ENCODE measurements around the gene NEBL. TPM values are rescaled to one million over a fixed set of nuclear protein-coding genes. Genes with fewer than 3 reads are reported as not detected.

Gene NEBL
- total and polyA plus RNA-seq, 2 experiments from 2014 or later: 2.3 to 11.4 TPM

DNA sequence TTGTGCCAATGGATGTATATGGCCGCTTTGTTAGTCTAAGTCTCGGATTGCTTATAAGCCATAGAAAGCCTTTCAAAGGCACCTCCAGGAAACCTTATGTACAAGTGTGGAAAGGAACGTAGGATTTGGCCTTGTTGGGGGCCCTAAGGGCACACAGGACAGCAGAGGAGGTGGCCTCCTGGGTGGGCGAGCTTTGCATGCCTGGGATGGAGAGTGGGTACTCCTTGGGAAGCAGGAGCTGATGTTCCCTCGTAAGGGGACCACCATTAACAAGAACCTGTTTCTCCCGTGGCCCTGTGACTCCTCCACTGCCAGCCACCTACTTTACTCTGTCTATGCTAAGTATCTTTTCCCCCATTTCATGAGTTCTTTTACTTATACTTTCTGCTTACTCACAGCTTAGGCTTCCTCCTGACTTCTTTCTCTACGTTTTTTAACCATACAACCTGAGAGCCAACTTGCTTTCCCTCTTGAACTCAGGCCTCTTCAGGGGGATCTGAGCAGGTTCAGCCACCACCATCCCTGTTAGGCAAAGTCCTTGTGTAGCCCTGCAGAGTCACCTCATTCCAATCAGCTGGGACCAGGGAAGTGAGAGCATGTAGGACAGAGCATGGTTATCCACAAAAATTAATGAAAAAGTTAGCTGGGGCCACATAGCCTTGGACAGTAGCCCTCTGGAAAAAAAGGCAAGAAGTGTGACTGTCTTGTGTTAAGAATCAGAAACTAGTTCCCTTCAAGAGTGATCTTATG lies 118.9 kb downstream of the NEBL start (continued):
- TF ChIP-seq EZH2 (IDR thresholded peaks at IDR 0.05; ENCODE audit: low read depth, unreplicated experiment): no peak
- TF ChIP-seq, protein P1, sequence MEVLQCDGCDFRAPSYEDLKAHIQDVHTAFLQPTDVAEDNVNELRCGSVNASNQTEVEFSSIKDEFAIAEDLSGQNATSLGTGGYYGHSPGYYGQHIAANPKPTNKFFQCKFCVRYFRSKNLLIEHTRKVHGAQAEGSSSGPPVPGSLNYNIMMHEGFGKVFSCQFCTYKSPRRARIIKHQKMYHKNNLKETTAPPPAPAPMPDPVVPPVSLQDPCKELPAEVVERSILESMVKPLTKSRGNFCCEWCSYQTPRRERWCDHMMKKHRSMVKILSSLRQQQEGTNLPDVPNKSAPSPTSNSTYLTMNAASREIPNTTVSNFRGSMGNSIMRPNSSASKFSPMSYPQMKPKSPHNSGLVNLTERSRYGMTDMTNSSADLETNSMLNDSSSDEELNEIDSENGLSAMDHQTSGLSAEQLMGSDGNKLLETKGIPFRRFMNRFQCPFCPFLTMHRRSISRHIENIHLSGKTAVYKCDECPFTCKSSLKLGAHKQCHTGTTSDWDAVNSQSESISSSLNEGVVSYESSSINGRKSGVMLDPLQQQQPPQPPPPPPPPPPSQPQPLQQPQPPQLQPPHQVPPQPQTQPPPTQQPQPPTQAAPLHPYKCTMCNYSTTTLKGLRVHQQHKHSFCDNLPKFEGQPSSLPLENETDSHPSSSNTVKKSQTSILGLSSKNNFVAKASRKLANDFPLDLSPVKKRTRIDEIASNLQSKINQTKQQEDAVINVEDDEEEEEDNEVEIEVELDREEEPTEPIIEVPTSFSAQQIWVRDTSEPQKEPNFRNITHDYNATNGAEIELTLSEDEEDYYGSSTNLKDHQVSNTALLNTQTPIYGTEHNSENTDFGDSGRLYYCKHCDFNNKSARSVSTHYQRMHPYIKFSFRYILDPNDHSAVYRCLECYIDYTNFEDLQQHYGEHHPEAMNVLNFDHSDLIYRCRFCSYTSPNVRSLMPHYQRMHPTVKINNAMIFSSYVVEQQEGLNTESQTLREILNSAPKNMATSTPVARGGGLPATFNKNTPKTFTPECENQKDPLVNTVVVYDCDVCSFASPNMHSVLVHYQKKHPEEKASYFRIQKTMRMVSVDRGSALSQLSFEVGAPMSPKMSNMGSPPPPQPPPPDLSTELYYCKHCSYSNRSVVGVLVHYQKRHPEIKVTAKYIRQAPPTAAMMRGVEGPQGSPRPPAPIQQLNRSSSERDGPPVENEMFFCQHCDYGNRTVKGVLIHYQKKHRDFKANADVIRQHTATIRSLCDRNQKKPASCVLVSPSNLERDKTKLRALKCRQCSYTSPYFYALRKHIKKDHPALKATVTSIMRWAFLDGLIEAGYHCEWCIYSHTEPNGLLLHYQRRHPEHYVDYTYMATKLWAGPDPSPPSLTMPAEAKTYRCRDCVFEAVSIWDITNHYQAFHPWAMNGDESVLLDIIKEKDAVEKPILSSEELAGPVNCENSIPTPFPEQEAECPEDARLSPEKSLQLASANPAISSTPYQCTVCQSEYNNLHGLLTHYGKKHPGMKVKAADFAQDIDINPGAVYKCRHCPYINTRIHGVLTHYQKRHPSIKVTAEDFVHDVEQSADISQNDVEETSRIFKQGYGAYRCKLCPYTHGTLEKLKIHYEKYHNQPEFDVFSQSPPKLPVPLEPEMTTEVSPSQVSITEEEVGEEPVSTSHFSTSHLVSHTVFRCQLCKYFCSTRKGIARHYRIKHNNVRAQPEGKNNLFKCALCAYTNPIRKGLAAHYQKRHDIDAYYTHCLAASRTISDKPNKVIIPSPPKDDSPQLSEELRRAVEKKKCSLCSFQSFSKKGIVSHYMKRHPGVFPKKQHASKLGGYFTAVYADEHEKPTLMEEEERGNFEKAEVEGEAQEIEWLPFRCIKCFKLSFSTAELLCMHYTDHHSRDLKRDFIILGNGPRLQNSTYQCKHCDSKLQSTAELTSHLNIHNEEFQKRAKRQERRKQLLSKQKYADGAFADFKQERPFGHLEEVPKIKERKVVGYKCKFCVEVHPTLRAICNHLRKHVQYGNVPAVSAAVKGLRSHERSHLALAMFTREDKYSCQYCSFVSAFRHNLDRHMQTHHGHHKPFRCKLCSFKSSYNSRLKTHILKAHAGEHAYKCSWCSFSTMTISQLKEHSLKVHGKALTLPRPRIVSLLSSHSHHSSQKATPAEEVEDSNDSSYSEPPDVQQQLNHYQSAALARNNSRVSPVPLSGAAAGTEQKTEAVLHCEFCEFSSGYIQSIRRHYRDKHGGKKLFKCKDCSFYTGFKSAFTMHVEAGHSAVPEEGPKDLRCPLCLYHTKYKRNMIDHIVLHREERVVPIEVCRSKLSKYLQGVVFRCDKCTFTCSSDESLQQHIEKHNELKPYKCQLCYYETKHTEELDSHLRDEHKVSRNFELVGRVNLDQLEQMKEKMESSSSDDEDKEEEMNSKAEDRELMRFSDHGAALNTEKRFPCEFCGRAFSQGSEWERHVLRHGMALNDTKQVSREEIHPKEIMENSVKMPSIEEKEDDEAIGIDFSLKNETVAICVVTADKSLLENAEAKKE (CRISPR knock-in tag; IDR thresholded peaks at IDR 0.05): no peak
- no peak for TF ChIP-seq CREB1 (CRISPR knock-in tag; IDR thresholded peaks at IDR 0.05; ENCODE audit: low read depth)

DNA sequence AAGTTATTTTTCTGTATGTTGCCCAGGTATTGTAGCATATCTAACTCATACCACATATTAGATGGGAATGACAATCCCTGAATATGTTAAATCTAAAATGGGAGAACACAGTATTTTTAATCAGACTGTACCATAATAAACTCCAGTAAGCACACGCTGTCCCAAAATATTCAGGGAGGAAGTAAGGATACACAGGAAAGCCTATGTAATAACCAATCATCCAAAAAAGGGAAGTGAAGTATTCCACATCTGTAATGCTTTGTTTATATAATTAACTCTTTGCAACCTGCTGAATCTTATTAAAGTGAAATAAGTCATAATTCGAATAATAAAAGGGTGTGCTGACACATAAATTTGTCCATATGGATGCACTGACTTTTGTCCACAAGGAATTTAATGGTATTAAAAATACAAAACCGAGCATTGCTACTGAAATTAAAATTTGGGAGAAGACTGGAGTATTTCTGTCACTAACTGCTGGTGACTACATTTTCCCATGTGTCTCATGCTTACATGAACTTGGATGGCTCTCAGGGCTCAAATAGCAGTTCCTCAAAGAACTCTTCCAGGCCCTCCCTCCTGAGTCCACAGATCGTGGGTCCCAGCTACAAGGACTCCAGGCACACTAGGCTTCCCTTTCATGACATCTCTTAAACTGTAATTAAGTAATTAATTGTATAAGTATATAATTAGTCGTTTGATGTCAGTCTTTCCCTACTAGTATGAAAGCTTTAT lies 120.6 kb downstream of the NEBL start:
- Mint-ChIP-seq H3K9me3 (no peaks in the 10 kb centered on the region), H3K4me3 (no peak overlapping the region), H3K36me3 (ENCODE audit: low read depth) (no peaks in the 10 kb centered on the region), H3K4me1 (no peaks in the 10 kb centered on the region), H3K27me3 (ENCODE audit: insufficient read depth, low read depth, poor library complexity) (no peaks in the 10 kb centered on the region), H3K27ac (no peak overlapping the region)
- DNase-seq (ENCODE audit: low spot score): no peak
- no peak overlapping the region for H3K4me2 ChIP-seq
- H3K79me2 ChIP-seq (replicated peaks; ENCODE audit: insufficient read depth): no peaks in the 10 kb centered on the region
- 0 out of 2 replicates have a peak, but pooled peaks cover 4% of the 10 kb centered on the region for H3K9me2 ChIP-seq (ENCODE audit: insufficient read depth)
- H4K20me1 ChIP-seq (replicated peaks; ENCODE audit: insufficient read depth): no peaks in the 10 kb centered on the region
- no peaks in the 10 kb centered on the region for H3K4me1 ChIP-seq (ENCODE audit: insufficient read depth)
- no peak overlapping the region for H3K4me3 ChIP-seq
- H2AFZ ChIP-seq: no peak overlapping the region
- H3K36me3 ChIP-seq (ENCODE audit: insufficient read depth): no peaks in the 10 kb centered on the region
- no peaks in the 10 kb centered on the region for H3K27me3 ChIP-seq (ENCODE audit: insufficient read depth)
- H3K27ac ChIP-seq (ENCODE audit: low read depth): no peak overlapping the region
- ATAC-seq: no peak
- H3F3A ChIP-seq (replicated peaks; ENCODE audit: low read depth): no peaks in the 10 kb centered on the region
- TF ChIP-seq NANOG (IDR thresholded peaks at IDR 0.05; ENCODE audit: borderline replicate concordance) (no peak), EZH2 (IDR thresholded peaks at IDR 0.05; ENCODE audit: low read depth, unreplicated experiment) (no peak), STAT1 (IDR thresholded peaks at IDR 0.05; ENCODE audit: unreplicated experiment) (no peak), JUNB (IDR thresholded peaks at IDR 0.05; ENCODE audit: unreplicated experiment) (no peak), CREB1 (CRISPR knock-in tag; IDR thresholded peaks at IDR 0.05; ENCODE audit: low read depth) (no peak), ZNF331 (CRISPR knock-in tag; IDR thresholded peaks at IDR 0.05; ENCODE audit: low read depth) (no peak), POLR2AphosphoS5 (IDR thresholded peaks at IDR 0.05; ENCODE audit: low read depth) (no peak)
- TF ChIP-seq, protein P1 (CRISPR knock-in tag; IDR thresholded peaks at IDR 0.05): no peak

All from GM23338 (cell line).